GM23338 (cell line): ENCODE measurements around the gene EFNB2. TPM values are rescaled to one million over a fixed set of nuclear protein-coding genes. Genes with fewer than 3 reads are reported as not detected.

Experiments
- ATAC-seq: fragments of 200-7000 bp; cut with Tn5 transposase; 3 replicates; pipeline ENCODE4 v1.9.1; 2020
- DNase-seq: peaks from one replicate; pipeline ENCODE4 v3.0.0-alpha.2; 2015; ENCODE audit warnings: low spot score
- H2AFZ ChIP-seq: fragments of 200-600 bp; sonication (generic); 2 replicates; pipeline ENCODE4 v1.8.0; 2016; ENCODE audit warnings: antibody characterized with exemption, mild to moderate bottlenecking, moderate library complexity
- H3F3A ChIP-seq: fragments of 200-600 bp; sonication (generic); replicated peaks from 2 replicates; pipeline ENCODE4 v1.8.0; 2017; ENCODE audit warnings: antibody characterized with exemption, mixed run types, low read depth
- H3K27ac ChIP-seq: fragments of 200-600 bp; sonication (generic); 2 replicates; pipeline ENCODE4 v1.6.1; 2016; ENCODE audit warnings: low read depth
- H3K27me3 ChIP-seq: fragments of 200-600 bp; sonication (generic); 2 replicates; pipeline ENCODE4 v1.8.0; 2016; ENCODE audit warnings: mild to moderate bottlenecking, mixed run types, moderate library complexity; ENCODE audit not compliant: insufficient read depth
- H3K36me3 ChIP-seq: fragments of 200-600 bp; sonication (generic); 2 replicates; pipeline ENCODE4 v1.8.0; 2016; ENCODE audit warnings: mild to moderate bottlenecking; ENCODE audit not compliant: insufficient read depth
- H3K4me1 ChIP-seq: fragments of 200-600 bp; sonication (generic); 2 replicates; pipeline ENCODE4 v1.8.0; 2016; ENCODE audit warnings: mild to moderate bottlenecking, moderate library complexity; ENCODE audit not compliant: insufficient read depth
- H3K4me2 ChIP-seq: fragments of 200-600 bp; sonication (generic); 2 replicates; pipeline ENCODE4 v1.7.1; 2017; ENCODE audit warnings: mixed run types
- H3K4me3 ChIP-seq: fragments of 200-600 bp; sonication (generic); 2 replicates; pipeline ENCODE4 v1.6.1; 2016; ENCODE audit warnings: mixed run types
- H3K79me2 ChIP-seq: fragments of 200-600 bp; sonication (generic); replicated peaks from 2 replicates; pipeline ENCODE4 v1.8.0; 2017; ENCODE audit warnings: mild to moderate bottlenecking; ENCODE audit not compliant: insufficient read depth
- H3K9me2 ChIP-seq: fragments of 200-600 bp; sonication (generic); 2 replicates; pipeline ENCODE4 v1.8.0; 2017; ENCODE audit not compliant: insufficient read depth
- H4K20me1 ChIP-seq: fragments of 200-600 bp; sonication (generic); replicated peaks from 2 replicates; pipeline ENCODE4 v1.8.0; 2017; ENCODE audit warnings: mild to moderate bottlenecking; ENCODE audit not compliant: insufficient read depth
- H3K27ac Mint-ChIP-seq: 2 replicates; pipeline ENCODE4 v1.8.0; 2020; ENCODE audit warnings: inconsistent platforms, mild to moderate bottlenecking, moderate library complexity, mixed read lengths
- H3K27me3 Mint-ChIP-seq: 3 replicates; pipeline ENCODE4 v1.8.0; 2022; ENCODE audit warnings: low read depth, mild to moderate bottlenecking, moderate library complexity, mixed read lengths, inconsistent platforms; ENCODE audit not compliant: insufficient read depth, poor library complexity
- H3K36me3 Mint-ChIP-seq: 3 replicates; pipeline ENCODE4 v1.8.0; 2021; ENCODE audit warnings: low read depth, mild to moderate bottlenecking, inconsistent platforms, moderate library complexity, mixed read lengths
- H3K4me1 Mint-ChIP-seq: 3 replicates; pipeline ENCODE4 v1.8.0; 2020; ENCODE audit warnings: mild to moderate bottlenecking, inconsistent platforms, mixed read lengths
- H3K4me3 Mint-ChIP-seq: 3 replicates; pipeline ENCODE4 v1.8.0; 2021; ENCODE audit warnings: moderate library complexity, mild to moderate bottlenecking, inconsistent platforms, mixed read lengths
- H3K9me3 Mint-ChIP-seq: 3 replicates; pipeline ENCODE4 v1.8.0; 2020; ENCODE audit warnings: moderate library complexity, mild to moderate bottlenecking, inconsistent platforms, mixed read lengths
- EZH2 ChIP-seq: fragments of 200-600 bp; sonication (generic); IDR thresholded peaks from one replicate; pipeline ENCODE4 v1.8.0; 2017; ENCODE audit warnings: antibody characterized with exemption, mild to moderate bottlenecking, low read depth; ENCODE audit not compliant: unreplicated experiment
- EZH2phosphoT487 ChIP-seq: fragments of 200-600 bp; sonication (generic); IDR thresholded peaks from one replicate; pipeline ENCODE4 v1.8.1; 2018; ENCODE audit warnings: antibody characterized with exemption; ENCODE audit not compliant: unreplicated experiment
- NANOG ChIP-seq: IDR thresholded peaks from 2 replicates; pipeline ENCODE4 v1.6.1; 2016; ENCODE audit warnings: antibody characterized with exemption, borderline replicate concordance
- REST ChIP-seq: IDR thresholded peaks from one replicate; pipeline ENCODE4 v1.6.1; 2018; ENCODE audit warnings: antibody characterized with exemption; ENCODE audit not compliant: unreplicated experiment
- STAT1 ChIP-seq: IDR thresholded peaks from one replicate; pipeline ENCODE4 v1.6.1; 2016; ENCODE audit warnings: antibody characterized with exemption; ENCODE audit not compliant: unreplicated experiment
- ZNF114 ChIP-seq: fragments of 250-450 bp; sonication (Bioruptor Pico); IDR thresholded peaks from 2 replicates; pipeline ENCODE4 v1.5.0; 2020; ENCODE audit warnings: mild to moderate bottlenecking, moderate library complexity
- ZNF462 ChIP-seq: fragments of 250-450 bp; sonication (Bioruptor Pico); IDR thresholded peaks from 2 replicates; pipeline ENCODE4 v1.5.0; 2020; ENCODE audit warnings: mild to moderate bottlenecking, moderate library complexity
- polyA plus RNA-seq: library from polyadenylated mRNA; unstranded; fragments of >200 nt; fragmentation: Nextera tagmentation; extraction: Ambion mirVana; gene quantifications from 2 replicates; pipeline ENCODE4 v1.2.1, GENCODE V29; 2016
- total RNA-seq: library from RNA; depleted of rRNA; stranded (reverse); fragments of >200 nt; shearing (Covaris generic); gene quantifications from 2 replicates; pipeline ENCODE4 v1.2.3, GENCODE V29; 2014

Gene EFNB2
- total and polyA plus RNA-seq, 2 experiments from 2014 or later: 5.7 to 10.9 TPM

- Mint-ChIP-seq H3K36me3 (no peaks in the 10 kb centered on the region; the same call in 2 of the 3 replicates), H3K27me3 (peaks cover 4% of the 10 kb centered on the region), H3K4me1 (peaks cover 13% of the 10 kb centered on the region; the same call in 2 of the 3 replicates), H3K4me3 (no peak overlapping the region), H3K9me3 (no peaks in the 10 kb centered on the region; the same call in 2 of the 3 replicates), H3K27ac (no peak overlapping the region)
- ATAC-seq: no peak
- Histone ChIP-seq H3K4me3 (no peak overlapping the region), H3K36me3 (no peaks in the 10 kb centered on the region), H3K4me2 (no peak overlapping the region), H3K27ac (no peak overlapping the region), H3K9me2 (peaks cover 5% of the 10 kb centered on the region; the same call in 1 of the 2 replicates), H3K79me2 (peaks cover 10% of the 10 kb centered on the region; the same call in 1 of the 2 replicates), H3F3A (no peaks in the 10 kb centered on the region), H2AFZ (no peak overlapping the region), H3K4me1 (peaks cover 10% of the 10 kb centered on the region), H3K27me3 (no peaks in the 10 kb centered on the region), H4K20me1 (no peaks in the 10 kb centered on the region)
- DNase-seq: no peak
- TF ChIP-seq NANOG (no peak), ZNF462 (CRISPR knock-in tag) (no peak), ZNF114 (no peak), REST (no peak), STAT1 (no peak), EZH2 (no peak), EZH2phosphoT487 (no peak)
Measured at GRCh38 chr13:106573284-106573846, 37.9 kb upstream of the EFNB2 start.
